IMR-90 (cell line): ENCODE data around the gene TP53I11. TPM values are rescaled to one million over a fixed set of nuclear protein-coding genes. Genes with fewer than 3 reads are reported as not detected.

Experiments
- ATAC-seq: fragments of 200-7000 bp; cut with Tn5 transposase; 2 replicates; pipeline ENCODE4 v1.9.1; 2020; ENCODE audit warnings: low read depth, mild to moderate bottlenecking, moderate library complexity
- BruUV-seq: library from RNA; stranded (reverse); fragments of 400-500 nt; replicated peaks from 2 replicates; lab custom pipeline; 2021; lab: Mats Ljungman, UMichigan
- CTCF ChIA-PET: fragments of 300-600 bp; formaldehyde crosslinking; extraction: SDS; loops from one replicate; lab custom pipeline; 2021; ENCODE audit warnings: antibody characterized with exemption; lab: Yijun Ruan, JAX
- POLR2A ChIA-PET: fragments of 300-600 bp; sonication (Branson Sonifier 250); formaldehyde crosslinking; loops from one replicate; lab custom pipeline; 2022; ENCODE audit warnings: antibody characterized with exemption; ENCODE audit not compliant: unreplicated experiment; lab: Charles Lee
- DNase-seq: peaks from one replicate; pipeline ENCODE4 v3.0.0; 2013
- H2AFZ ChIP-seq: replicated peaks from 2 replicates; pipeline ENCODE3; 2013; ENCODE audit warnings: low read length, mild to moderate bottlenecking; ENCODE audit not compliant: poor library complexity
- H2AK5ac ChIP-seq: 2 replicates; pipeline ENCODE4 v1.6.1; 2013; ENCODE audit warnings: low read depth, low read length, inconsistent platforms
- H2AK9ac ChIP-seq: replicated peaks from 2 replicates; pipeline ENCODE3; 2013; ENCODE audit warnings: mild to moderate bottlenecking, low read depth, low read length, moderate library complexity; ENCODE audit not compliant: poor library complexity
- H2BK120ac ChIP-seq: 2 replicates; pipeline ENCODE4 v1.6.1; 2013; ENCODE audit warnings: low read depth, low read length, inconsistent platforms
- H2BK15ac ChIP-seq: 3 replicates; pipeline ENCODE4 v1.6.1; 2013; ENCODE audit warnings: low read depth, low read length, inconsistent platforms
- H2BK20ac ChIP-seq: 2 replicates; pipeline ENCODE4 v1.6.1; 2013; ENCODE audit warnings: low read depth, mild to moderate bottlenecking, inconsistent platforms, low read length, moderate library complexity
- H2BK5ac ChIP-seq: 2 replicates; pipeline ENCODE4 v1.6.1; 2013; ENCODE audit warnings: mild to moderate bottlenecking, low read depth, low read length, inconsistent platforms; ENCODE audit not compliant: poor library complexity, severe bottlenecking
- H3K14ac ChIP-seq: replicated peaks from 2 replicates; pipeline ENCODE4 v1.6.1; 2013; ENCODE audit warnings: low read depth, low read length, inconsistent platforms
- H3K18ac ChIP-seq: 2 replicates; pipeline ENCODE4 v1.6.1; 2013; ENCODE audit warnings: low read depth, low read length, control low read depth
- H3K23ac ChIP-seq: 2 replicates; pipeline ENCODE4 v1.6.1; 2013; ENCODE audit warnings: low read depth, low read length, inconsistent platforms
- H3K27ac ChIP-seq: 2 replicates; pipeline ENCODE4 v1.5.1; 2013; ENCODE audit warnings: mild to moderate bottlenecking, control low read depth, low read length; ENCODE audit not compliant: insufficient read depth
- H3K27me3 ChIP-seq: 2 replicates; pipeline ENCODE4 v1.6.1; 2013; ENCODE audit warnings: low read length; ENCODE audit not compliant: control insufficient read depth, insufficient read depth
- H3K36me3 ChIP-seq: 2 replicates; pipeline ENCODE4 v1.6.1; 2013; ENCODE audit warnings: low read length, mixed read lengths; ENCODE audit not compliant: control insufficient read depth, insufficient read depth
- H3K4ac ChIP-seq: 2 replicates; pipeline ENCODE4 v1.6.1; 2013; ENCODE audit warnings: low read depth, low read length, inconsistent platforms
- H3K4me1 ChIP-seq: 2 replicates; pipeline ENCODE4 v1.6.1; 2013; ENCODE audit warnings: low read length, mixed read lengths; ENCODE audit not compliant: control insufficient read depth, insufficient read depth
- H3K4me2 ChIP-seq: 2 replicates; pipeline ENCODE4 v1.6.1; 2013; ENCODE audit warnings: low read depth, mild to moderate bottlenecking, control low read depth, low read length, moderate library complexity
- H3K4me3 ChIP-seq: 2 replicates; pipeline ENCODE4 v1.5.1; 2013; ENCODE audit warnings: low read depth, mild to moderate bottlenecking, control low read depth, low read length, moderate library complexity; ENCODE audit not compliant: insufficient read depth
- H3K56ac ChIP-seq: 2 replicates; pipeline ENCODE4 v1.6.1; 2013; ENCODE audit warnings: low read length, inconsistent platforms; ENCODE audit not compliant: insufficient read depth; ENCODE audit errors: extremely low read depth
- H3K79me1 ChIP-seq, 2 experiments: 2 replicates each; pipeline ENCODE4 v1.6.1; 2013; ENCODE audit warnings: low read length in 2 of 2, inconsistent platforms in 1 of 2, low read depth in 1 of 2
- H3K9ac ChIP-seq: 2 replicates; pipeline ENCODE4 v1.6.1; 2013; ENCODE audit warnings: low read depth, low read length, control low read depth
- H3K9me1 ChIP-seq: 2 replicates; pipeline ENCODE4 v1.6.1; 2013; ENCODE audit warnings: low read length, inconsistent platforms; ENCODE audit not compliant: insufficient read depth
- H3K9me3 ChIP-seq: 2 replicates; pipeline ENCODE4 v1.6.1; 2013; ENCODE audit warnings: low read length; ENCODE audit not compliant: control insufficient read depth, insufficient read depth
- H4K20me1 ChIP-seq: 2 replicates; pipeline ENCODE4 v1.6.1; 2013; ENCODE audit warnings: low read length, inconsistent platforms; ENCODE audit not compliant: insufficient read depth
- H4K5ac ChIP-seq: 2 replicates; pipeline ENCODE4 v1.6.1; 2013; ENCODE audit warnings: mild to moderate bottlenecking, low read depth, low read length, control low read depth
- H4K8ac ChIP-seq, 2 experiments: 2 replicates each; pipeline ENCODE4 v1.6.1; 2013; ENCODE audit warnings: low read depth in 2 of 2, low read length in 2 of 2, control low read depth in 1 of 2, inconsistent platforms in 1 of 2
- H4K91ac ChIP-seq: 2 replicates; pipeline ENCODE4 v1.6.1; 2013; ENCODE audit warnings: low read depth, low read length, inconsistent platforms; ENCODE audit not compliant: insufficient read depth
- CEBPB ChIP-seq: IDR thresholded peaks from 2 replicates; pipeline ENCODE4 v1.6.1; 2012; ENCODE audit warnings: low read depth, low read length, improper control_type of control experiment
- CTCF ChIP-seq: conservative IDR thresholded peaks from 2 replicates; pipeline ENCODE4 v1.5.1; 2012; ENCODE audit warnings: mild to moderate bottlenecking, low read depth, low read length, improper control_type of control experiment
- MAZ ChIP-seq: IDR thresholded peaks from 2 replicates; pipeline ENCODE4 v1.6.1; 2012; ENCODE audit warnings: low read depth, mild to moderate bottlenecking, low read length, improper control_type of control experiment, moderate library complexity, borderline replicate concordance
- NFE2L2 ChIP-seq: fragments of 150-350 bp; IDR thresholded peaks from 2 replicates; pipeline ENCODE4 v1.6.1; 2016; ENCODE audit warnings: low read depth, mild to moderate bottlenecking, low read length
- SMC3 ChIP-seq: fragments of 150-350 bp; IDR thresholded peaks from 2 replicates; pipeline ENCODE4 v1.6.1; 2016; ENCODE audit warnings: low read depth, mild to moderate bottlenecking, antibody characterized with exemption, low read length, moderate library complexity
- WGBS, 2 experiments: methylation state at CpG; one replicate each; pipeline versions ENCODE4 v1.1.5 to v1.1.7; 2013; ENCODE audit warnings: missing lambda C conversion rate in 2 of 2; ENCODE audit not compliant: insufficient read length in 1 of 2; ENCODE audit errors: extremely low coverage in 2 of 2; 5-methylcytosine and 5-hydroxymethylcytosine counted together
- dilution Hi-C: fragments of 300-500 bp; cut with HindIII; formaldehyde crosslinking; loops from one replicate; pipeline ENCODE4 v1.14.3; 2018; ENCODE audit warnings: low sequenced_read_pairs; ENCODE audit not compliant: unreplicated experiment
- in situ Hi-C: fragments of 300-500 bp; cut with MboI; formaldehyde crosslinking; loops from 3 replicates; pipeline ENCODE4 v1.14.3; 2019; ENCODE audit warnings: low sequenced_read_pairs, inconsistent platforms, mixed read lengths
- intact Hi-C: fragments of 100-400 bp; cut with micrococcal nuclease; formaldehyde crosslinking; loops from 2 replicates; pipeline ENCODE4 v1.10.0; 2022
- polyA plus RNA-seq, 3 experiments: library from polyadenylated mRNA; depleted of rRNA; stranded (reverse); fragments of >200 nt; gene quantifications; 2 replicates each; pipeline ENCODE4 v1.2.3, GENCODE V29; 2012; ENCODE audit warnings: low replicate concordance in 1 of 3
- total RNA-seq: library from RNA; depleted of rRNA; stranded (reverse); fragments of >200 nt; gene quantifications from 2 replicates; pipeline ENCODE4 v1.2.3, GENCODE V29; 2012

Gene TP53I11
- total and polyA plus RNA-seq, 2 of the 4 experiments (the other 2 are of a cell fraction): 3.9 to 22.0 TPM

GRCh38 chr11:44945666-44946065, 5.0 kb downstream of the TP53I11 start:
- Histone ChIP-seq H2BK20ac (no peak overlapping the region), H3K27me3 (no peaks in the 10 kb centered on the region), H3K9ac (no peak overlapping the region), H3K36me3 (peaks cover 22% of the 10 kb centered on the region; the same call in 1 of the 2 replicates), H2BK15ac (no peak overlapping the region), H2BK120ac (no peak overlapping the region), H4K5ac (no peak overlapping the region), H4K91ac (no peak overlapping the region), H3K4me1 (peaks cover 2% of the 10 kb centered on the region; the same call in 1 of the 2 replicates), H3K18ac (no peak overlapping the region), H2BK5ac (no peak overlapping the region), H4K20me1 (peaks cover 68% of the 10 kb centered on the region), H3K79me1 (peaks cover 14 to 46% of the 10 kb centered on the region in 2 experiments), H3K4ac (no peak overlapping the region), H2AK9ac (no peak overlapping the region), H3K56ac (no peak overlapping the region), H3K23ac (no peak overlapping the region), H3K4me3 (no peak overlapping the region), H2AFZ (no peak overlapping the region), H3K14ac (no peak overlapping the region), H3K4me2 (no peak overlapping the region), H3K27ac (no peak overlapping the region), H2AK5ac (no peak overlapping the region), H4K8ac (no peak overlapping the region), H3K9me3 (no peaks in the 10 kb centered on the region), H3K9me1 (peaks cover 7% of the 10 kb centered on the region)
- no peak for DNase-seq
- CTCF ChIA-PET: interaction anchor here (1.1 to 1.2 kb wide), 2 partner anchors 9 to 157 kb away, joined by 4 to 5 read pairs; no protein-coding TSS in a partner anchor
- ATAC-seq: no peak
- no TSS peak for BruUV-seq
- intact Hi-C loops: no loop called here
- 88% methylated on average over 6 of the region's 11 CpGs; no CpG with 5 or more reads in 1 of the 2 experiments for whole genome bisulfite sequencing, 2 experiments
- dilution Hi-C loops: no loop called here
- POLR2A ChIA-PET: no interaction called here
- no peak for TF ChIP-seq SMC3
- TF ChIP-seq CTCF: no peak
- TF ChIP-seq NFE2L2: no peak
- no peak for TF ChIP-seq CEBPB
- TF ChIP-seq MAZ: no peak
- in situ Hi-C loops: no loop called here
